22Rv1 (cell line): ENCODE results near the gene TCF25.

Experiments
- CTCF ChIP-seq: fragments of 450-650 bp; IDR thresholded peaks from 2 replicates; pipeline ENCODE4 v1.5.1; 2017; ENCODE audit warnings: mild to moderate bottlenecking
- ZFX ChIP-seq: fragments of 450-650 bp; IDR thresholded peaks from 2 replicates; pipeline ENCODE4 v1.6.1; 2017; ENCODE audit warnings: antibody characterized with exemption, borderline replicate concordance

- TF ChIP-seq CTCF = no peak
- TF ChIP-seq ZFX = no peak
Measured at GRCh38 chr16:89884041-89884421, 10.6 kb downstream of the TCF25 start.
